ENCODE measurements around the gene CHIT1. TPM values are rescaled to one million over a fixed set of nuclear protein-coding genes. Genes with fewer than 3 reads are reported as not detected.
"Not testable (repeated sequence)": the region's sequence is repeated elsewhere in the genome, so short reads cannot be mapped to it uniquely, and the experiment has no call there.

The CHIT1 gene
- total and polyA plus RNA-seq, 2 experiments from 2014 or later, result 0.07 to 0.47 TPM

DNA sequence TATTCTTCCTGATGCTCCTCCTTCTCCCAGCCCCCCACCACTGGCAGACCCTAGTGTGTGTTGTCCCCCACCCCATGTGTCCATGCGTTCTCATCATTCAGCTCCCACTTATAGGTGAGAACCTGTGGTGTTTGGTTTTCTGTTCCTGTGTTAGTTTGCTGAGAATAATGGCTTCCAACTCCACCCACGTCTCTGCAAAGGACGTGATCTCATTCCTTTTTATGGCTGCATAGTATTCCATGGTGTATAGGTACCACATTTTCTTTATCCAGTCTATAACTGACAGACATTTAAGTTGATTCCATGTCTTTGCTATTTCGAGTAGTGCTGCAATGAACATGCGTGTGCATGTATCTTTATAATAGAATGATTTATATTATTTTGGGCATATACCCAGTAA is 12.2 kb upstream of the CHIT1 start:
- H3K9me2 ChIP-seq (ENCODE audit: insufficient read depth); H3K4me1 Mint-ChIP-seq; H3K36me3 Mint-ChIP-seq (ENCODE audit: low read depth); H3K9me3 Mint-ChIP-seq; H3K4me3 Mint-ChIP-seq; H4K20me1 ChIP-seq (replicated peaks; ENCODE audit: insufficient read depth); H3F3A ChIP-seq (replicated peaks; ENCODE audit: low read depth); H3K4me2 ChIP-seq; H3K27me3 ChIP-seq (ENCODE audit: insufficient read depth); H3K27me3 Mint-ChIP-seq (ENCODE audit: insufficient read depth, low read depth, poor library complexity); H3K79me2 ChIP-seq (replicated peaks; ENCODE audit: insufficient read depth); H3K36me3 ChIP-seq (ENCODE audit: insufficient read depth); H2AFZ ChIP-seq; H3K27ac Mint-ChIP-seq; H3K27ac ChIP-seq (ENCODE audit: low read depth); ATAC-seq; H3K4me1 ChIP-seq (ENCODE audit: insufficient read depth); H3K4me3 ChIP-seq; DNase-seq (ENCODE audit: low spot score): not testable (repeated sequence)

DNA sequence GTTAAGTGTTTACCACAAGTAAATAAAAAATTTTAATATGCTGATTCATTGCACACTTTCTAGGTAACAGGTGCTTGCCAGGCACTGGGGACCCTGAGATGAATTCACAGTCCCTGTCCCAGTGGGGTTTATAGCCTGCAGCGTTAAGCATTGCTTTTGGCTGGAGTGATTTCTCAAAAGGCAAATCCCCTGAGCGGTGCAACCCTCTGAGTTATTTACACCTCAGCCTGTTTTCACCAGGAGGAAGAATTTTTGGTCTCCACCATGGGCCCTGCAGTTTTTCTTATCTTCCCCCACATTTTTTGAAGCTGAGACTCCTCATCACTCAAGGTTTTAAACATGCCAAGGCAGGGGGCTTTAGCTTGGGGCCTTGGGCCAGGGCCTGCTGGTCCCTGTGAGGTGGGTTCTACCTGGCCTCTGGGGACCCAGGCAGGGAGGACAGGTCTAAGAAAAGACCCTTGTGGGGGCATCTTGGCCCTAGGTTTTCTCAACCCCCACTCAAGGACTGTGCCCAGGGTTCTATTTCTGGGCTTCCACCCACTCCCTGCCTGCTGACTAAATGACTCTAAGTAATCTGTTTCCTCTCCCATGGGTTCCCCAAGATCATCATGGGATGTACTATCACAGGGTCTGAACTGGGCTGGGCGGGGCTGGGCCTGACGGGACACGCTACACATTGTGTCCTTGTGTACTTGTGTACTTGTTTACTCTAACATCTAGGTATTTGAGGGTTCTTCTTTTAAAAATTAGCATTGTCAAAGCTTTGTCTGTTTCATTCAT is 10.2 kb upstream of the CHIT1 start:
- Histone ChIP-seq H3F3A (replicated peaks; ENCODE audit: low read depth) (no peaks in the 10 kb centered on the region), H3K79me2 (replicated peaks; ENCODE audit: insufficient read depth) (no peaks in the 10 kb centered on the region), H3K4me2 (no peak overlapping the region), H3K27ac (ENCODE audit: low read depth) (no peak overlapping the region), H4K20me1 (replicated peaks; ENCODE audit: insufficient read depth) (no peaks in the 10 kb centered on the region), H2AFZ (no peak overlapping the region), H3K9me2 (ENCODE audit: insufficient read depth) (no peaks in the 10 kb centered on the region), H3K4me1 (ENCODE audit: insufficient read depth) (no peaks in the 10 kb centered on the region), H3K4me3 (no peak overlapping the region), H3K27me3 (ENCODE audit: insufficient read depth) (no peaks in the 10 kb centered on the region), H3K36me3 (ENCODE audit: insufficient read depth) (no peaks in the 10 kb centered on the region)
- peaks cover 26% of the 10 kb centered on the region for H3K9me3 Mint-ChIP-seq
- no peak overlapping the region for H3K4me3 Mint-ChIP-seq
- H3K36me3 Mint-ChIP-seq (ENCODE audit: low read depth), result peaks cover 11% of the 10 kb centered on the region; the same call in 2 of the 3 replicates
- H3K27me3 Mint-ChIP-seq (ENCODE audit: insufficient read depth, low read depth, poor library complexity), result peaks cover 4% of the 10 kb centered on the region
- H3K4me1 Mint-ChIP-seq, result no peaks in the 10 kb centered on the region
- no peak overlapping the region for H3K27ac Mint-ChIP-seq
- DNase-seq (ENCODE audit: low spot score) (no peak), ATAC-seq (no peak)
- TF ChIP-seq CREB1 (CRISPR knock-in tag; IDR thresholded peaks at IDR 0.05; ENCODE audit: low read depth) (no peak), JUNB (IDR thresholded peaks at IDR 0.05; ENCODE audit: unreplicated experiment) (no peak), REST (IDR thresholded peaks at IDR 0.05; ENCODE audit: unreplicated experiment) (no peak), ZNF331 (CRISPR knock-in tag; IDR thresholded peaks at IDR 0.05; ENCODE audit: low read depth) (no peak), STAT1 (IDR thresholded peaks at IDR 0.05; ENCODE audit: unreplicated experiment) (no peak), ETS1 (IDR thresholded peaks at IDR 0.05) (no peak), ZNF114 (CRISPR knock-in tag; IDR thresholded peaks at IDR 0.05) (no peak), NANOG (IDR thresholded peaks at IDR 0.05; ENCODE audit: borderline replicate concordance) (no peak), EZH2 (IDR thresholded peaks at IDR 0.05; ENCODE audit: low read depth, unreplicated experiment) (no peak)
- TF ChIP-seq, protein P1, sequence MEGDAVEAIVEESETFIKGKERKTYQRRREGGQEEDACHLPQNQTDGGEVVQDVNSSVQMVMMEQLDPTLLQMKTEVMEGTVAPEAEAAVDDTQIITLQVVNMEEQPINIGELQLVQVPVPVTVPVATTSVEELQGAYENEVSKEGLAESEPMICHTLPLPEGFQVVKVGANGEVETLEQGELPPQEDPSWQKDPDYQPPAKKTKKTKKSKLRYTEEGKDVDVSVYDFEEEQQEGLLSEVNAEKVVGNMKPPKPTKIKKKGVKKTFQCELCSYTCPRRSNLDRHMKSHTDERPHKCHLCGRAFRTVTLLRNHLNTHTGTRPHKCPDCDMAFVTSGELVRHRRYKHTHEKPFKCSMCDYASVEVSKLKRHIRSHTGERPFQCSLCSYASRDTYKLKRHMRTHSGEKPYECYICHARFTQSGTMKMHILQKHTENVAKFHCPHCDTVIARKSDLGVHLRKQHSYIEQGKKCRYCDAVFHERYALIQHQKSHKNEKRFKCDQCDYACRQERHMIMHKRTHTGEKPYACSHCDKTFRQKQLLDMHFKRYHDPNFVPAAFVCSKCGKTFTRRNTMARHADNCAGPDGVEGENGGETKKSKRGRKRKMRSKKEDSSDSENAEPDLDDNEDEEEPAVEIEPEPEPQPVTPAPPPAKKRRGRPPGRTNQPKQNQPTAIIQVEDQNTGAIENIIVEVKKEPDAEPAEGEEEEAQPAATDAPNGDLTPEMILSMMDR (conservative IDR thresholded peaks at IDR 0.05; ENCODE audit: low read depth in 2 of 2), result no peak
